Activated CD4-positive, alpha-beta memory T cell treated with anti-CD3 and anti-CD28 coated beads for 36 hours (primary cell): Measurements from ENCODE around the gene SP3. TPM values are rescaled to one million over a fixed set of nuclear protein-coding genes. Genes with fewer than 3 reads are reported as not detected.
"Not testable (repeated sequence)": the region's sequence is repeated elsewhere in the genome, so short reads cannot be mapped to it uniquely, and the experiment has no call there.

Experiments used
- CTCF ChIA-PET: fragments of 350-600 bp; sonication (Branson Sonifier 250); formaldehyde crosslinking; loops from one replicate; lab custom pipeline; 2021; ENCODE audit warnings: antibody characterized with exemption, inconsistent platforms; lab: Charles Lee
- POLR2A ChIA-PET: fragments of 350-600 bp; sonication (Branson Sonifier 250); formaldehyde crosslinking; loops from one replicate; lab custom pipeline; 2021; ENCODE audit warnings: antibody characterized with exemption; lab: Charles Lee
- DNase-seq: peaks from one replicate; pipeline ENCODE4 v3.0.0-alpha.2; 2020
- H3K27ac Mint-ChIP-seq: one replicate; pipeline ENCODE4 v1.8.0; 2021; ENCODE audit warnings: mixed read lengths
- H3K27me3 Mint-ChIP-seq: one replicate; pipeline ENCODE4 v1.8.0; 2021; ENCODE audit warnings: mixed read lengths
- H3K36me3 Mint-ChIP-seq: one replicate; pipeline ENCODE4 v1.8.0; 2021; ENCODE audit warnings: mixed read lengths
- H3K4me1 Mint-ChIP-seq: one replicate; pipeline ENCODE4 v1.8.0; 2021; ENCODE audit warnings: low read depth, mixed read lengths
- H3K4me3 Mint-ChIP-seq: one replicate; pipeline ENCODE4 v1.8.0; 2021; ENCODE audit warnings: mild to moderate bottlenecking, mixed read lengths
- H3K9me3 Mint-ChIP-seq: one replicate; pipeline ENCODE4 v1.8.0; 2021; ENCODE audit warnings: mixed read lengths
- intact Hi-C: fragments of 100-400 bp; cut with micrococcal nuclease; formaldehyde crosslinking; loops from one replicate; pipeline ENCODE4 v1.15.1; 2023
- total RNA-seq, 2 experiments: library from RNA; stranded (reverse); gene quantifications; one replicate each; pipeline ENCODE4 v1.2.3, GENCODE V29; 2021

The SP3 gene
- total RNA-seq, 2 experiments from 2014 or later, result 79.9 to 90.1 TPM

DNA sequence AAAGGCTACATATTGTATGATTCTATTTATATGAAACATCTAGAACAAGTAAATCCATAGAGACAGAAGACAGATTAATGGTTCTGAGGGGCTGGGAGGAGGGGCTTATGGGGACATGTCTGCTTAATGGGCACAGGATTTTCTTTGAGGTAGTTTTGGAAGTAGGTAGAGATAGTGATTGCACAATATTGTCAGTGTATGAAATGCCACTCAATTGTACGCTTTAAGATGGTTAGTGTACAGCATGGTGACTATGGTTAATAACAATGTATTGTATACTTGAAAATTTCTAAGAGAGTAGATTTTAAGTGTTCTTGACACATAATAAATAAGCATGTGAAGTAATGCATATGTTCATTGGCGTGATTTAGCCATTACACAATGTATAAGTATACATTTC lies 68.4 kb downstream of the SP3 start:
- no peak for DNase-seq
- H3K4me1 Mint-ChIP-seq, result peaks cover 34% of the 10 kb centered on the region
- peaks cover 3% of the 10 kb centered on the region for H3K27me3 Mint-ChIP-seq
- H3K27ac Mint-ChIP-seq, result no peak overlapping the region
- H3K9me3 Mint-ChIP-seq, result no peaks in the 10 kb centered on the region
- peaks cover 1% of the 10 kb centered on the region for H3K36me3 Mint-ChIP-seq
- ChIA-PET POLR2A (no interaction called here), CTCF (no interaction called here)
- intact Hi-C loops, result loop anchor here (5.0 to 10.0 kb wide), 4 partner anchors 46 to 448 kb away; partner anchors contain the start of gene OLA1
- H3K4me3 Mint-ChIP-seq, result no peak overlapping the region

DNA sequence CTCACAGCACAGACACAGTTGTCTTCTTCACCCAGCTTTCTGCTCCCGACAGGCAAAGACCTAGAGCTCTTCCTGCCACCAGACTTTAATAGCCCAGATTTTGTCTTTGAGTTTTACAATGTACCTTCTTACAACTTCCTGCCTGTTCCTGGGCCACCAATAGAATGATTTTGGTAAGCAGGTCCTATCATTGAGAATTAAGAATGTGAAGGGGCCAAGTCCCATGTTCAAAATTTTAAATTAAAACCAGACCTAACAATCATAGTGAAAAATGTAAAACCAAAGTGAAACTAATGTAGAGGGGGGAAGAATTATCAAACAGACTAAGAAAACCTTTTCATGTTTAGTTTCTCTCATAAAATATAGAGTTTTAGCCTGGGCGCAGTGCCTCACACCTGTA lies 72.8 kb downstream of the SP3 start:
- Mint-ChIP-seq H3K4me1 (peaks cover 15% of the 10 kb centered on the region), H3K27me3 (peaks cover 7% of the 10 kb centered on the region), H3K36me3 (peaks cover 7% of the 10 kb centered on the region), H3K9me3 (peaks cover 26% of the 10 kb centered on the region), H3K4me3 (no peak overlapping the region), H3K27ac (no peak overlapping the region)
- ChIA-PET POLR2A (no interaction called here), CTCF (no interaction called here)
- DNase-seq, result no peak
- intact Hi-C loops, result loop anchor here (10.0 kb wide), 2 partner anchors 152 to 452 kb away; no protein-coding TSS in a partner anchor

DNA sequence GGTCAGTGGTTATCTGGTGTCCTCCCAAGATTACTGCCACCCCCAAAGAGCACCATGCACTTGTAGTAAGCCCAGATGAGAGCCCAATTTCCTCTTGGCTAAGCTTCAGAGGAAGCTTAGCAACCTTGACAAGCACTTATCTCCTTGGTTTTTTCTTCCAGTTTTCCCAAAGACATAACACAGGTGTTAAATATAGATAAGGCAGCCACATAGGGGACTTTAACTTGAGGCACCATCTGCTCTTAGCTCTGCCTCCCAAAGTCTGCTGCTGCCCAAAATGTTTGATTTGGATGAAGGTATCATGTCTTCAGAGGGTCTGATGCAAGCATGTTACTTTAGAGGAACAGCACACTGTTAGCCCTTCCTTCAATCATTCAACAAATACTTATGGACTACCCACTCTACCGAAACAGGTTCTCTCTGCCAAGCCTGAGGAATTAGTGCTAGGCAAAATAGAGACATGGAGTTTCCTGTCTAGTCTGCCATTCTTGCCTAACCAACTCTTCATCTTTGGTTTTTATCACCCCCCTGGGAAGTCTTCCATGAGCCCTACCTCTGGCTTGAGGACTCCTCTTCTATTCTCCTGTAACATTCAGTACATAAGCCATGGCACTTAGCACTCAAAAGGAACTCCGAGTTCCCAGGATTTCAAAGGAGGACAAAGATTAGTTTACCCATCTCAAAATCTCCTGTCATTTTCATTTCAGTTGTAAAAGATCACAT lies 73.7 kb downstream of the SP3 start:
- no peak for DNase-seq
- CTCF ChIA-PET, result no interaction called here
- Mint-ChIP-seq H3K27me3 (peaks cover 7% of the 10 kb centered on the region), H3K27ac (no peak overlapping the region), H3K4me3 (no peak overlapping the region), H3K36me3 (peaks cover 7% of the 10 kb centered on the region), H3K4me1 (peaks cover 15% of the 10 kb centered on the region), H3K9me3 (peaks cover 26% of the 10 kb centered on the region)
- POLR2A ChIA-PET, result no interaction called here
- intact Hi-C loops, result loop anchor here (10.0 kb wide), 2 partner anchors 153 to 453 kb away; no protein-coding TSS in a partner anchor

DNA sequence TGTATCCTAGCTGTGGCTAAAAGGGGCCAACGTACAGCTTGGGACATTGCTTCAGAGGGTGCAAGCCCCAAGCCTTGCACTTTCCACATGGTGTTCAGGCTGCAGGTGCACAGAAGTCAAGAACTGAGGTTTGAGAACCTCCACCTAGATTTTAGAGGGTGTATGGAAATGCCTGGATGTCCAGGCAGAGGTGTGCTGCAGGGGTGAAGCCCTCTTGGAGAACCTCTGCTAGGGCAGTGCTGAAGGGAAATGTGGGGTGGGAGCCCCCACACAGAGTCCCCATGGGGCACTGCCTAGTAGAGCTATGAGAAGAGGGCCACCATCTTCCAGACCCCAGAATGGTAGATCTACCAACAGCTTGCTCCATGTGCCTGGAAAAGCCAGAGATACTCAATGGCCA lies 75.7 kb downstream of the SP3 start:
- CTCF ChIA-PET, result interaction anchor here (0.6 kb wide), 1 partner anchor 16 kb away, joined by 4 read pairs; no protein-coding TSS in a partner anchor
- H3K27ac Mint-ChIP-seq, POLR2A ChIA-PET, intact Hi-C loops, H3K4me3 Mint-ChIP-seq, H3K36me3 Mint-ChIP-seq, DNase-seq: not testable (repeated sequence)
- Mint-ChIP-seq H3K27me3 (peaks cover 11% of the 10 kb centered on the region), H3K9me3 (peaks cover 26% of the 10 kb centered on the region), H3K4me1 (peaks cover 16% of the 10 kb centered on the region)

DNA sequence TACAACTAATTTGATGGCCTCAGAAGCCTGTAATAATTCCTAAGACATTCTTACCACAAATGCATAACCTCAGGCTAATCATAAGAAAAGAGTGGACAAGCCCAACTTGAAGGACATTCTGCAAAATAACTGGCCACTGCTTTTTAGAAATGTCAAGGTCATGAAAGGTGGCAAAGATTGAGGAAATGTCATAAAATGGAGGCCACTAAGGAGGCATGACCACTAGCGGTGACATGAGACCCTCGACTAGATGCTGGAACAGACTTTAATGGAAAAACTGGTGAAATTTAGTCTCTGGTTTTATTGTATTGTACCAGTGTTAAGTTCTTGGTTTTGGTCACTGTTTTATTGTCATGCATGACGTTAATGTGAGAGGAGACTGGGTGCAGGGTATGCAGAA lies 78.6 kb downstream of the SP3 start:
- Mint-ChIP-seq H3K27ac (no peak overlapping the region), H3K27me3 (peaks cover 8% of the 10 kb centered on the region), H3K4me3 (no peak overlapping the region), H3K9me3 (peaks cover 26% of the 10 kb centered on the region), H3K36me3 (peaks cover 7% of the 10 kb centered on the region), H3K4me1 (peaks cover 5% of the 10 kb centered on the region)
- no peak for DNase-seq
- ChIA-PET POLR2A (no interaction called here), CTCF (no interaction called here)
- intact Hi-C loops, result no loop called here

DNA sequence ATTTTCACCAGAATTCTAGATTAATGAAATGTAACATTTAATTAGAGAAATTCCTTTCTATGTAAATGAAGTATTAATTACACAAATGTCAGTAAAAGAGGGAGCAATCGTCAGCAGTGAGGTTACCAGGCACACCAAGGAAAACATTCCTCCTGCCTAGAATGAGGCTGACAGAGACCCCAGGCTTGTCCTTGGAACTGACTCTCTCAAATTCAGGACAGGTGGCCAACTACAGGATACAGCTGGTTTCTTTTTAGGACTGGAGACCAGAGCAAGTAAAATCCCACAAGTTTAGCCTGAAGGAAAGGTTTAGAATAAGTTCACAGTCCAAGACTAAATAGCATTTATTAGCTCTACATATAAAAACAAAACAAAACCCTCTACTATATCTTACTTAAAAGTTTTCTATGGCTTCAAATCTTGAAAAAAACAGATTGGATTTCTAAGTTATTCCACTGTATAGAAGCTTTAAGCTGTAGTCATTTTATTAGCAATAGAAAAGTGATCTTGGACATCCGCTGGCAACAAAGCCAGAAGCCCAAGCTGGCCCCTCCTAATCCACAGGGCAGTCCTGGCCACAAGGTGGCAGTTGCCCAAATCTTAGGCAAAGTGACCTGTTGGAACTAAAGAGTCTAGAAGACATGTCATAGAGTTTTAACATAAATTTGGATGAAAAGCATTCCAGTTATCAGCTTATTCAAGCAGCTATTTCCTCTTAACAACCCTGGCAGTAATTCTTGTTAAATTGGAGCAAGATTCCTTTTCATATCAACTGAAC lies 81.0 kb downstream of the SP3 start:
- ChIA-PET CTCF (interaction anchor here (0.5 to 1.6 kb wide), 5 partner anchors 17 to 457 kb away, joined by 3 to 12 read pairs (median 4); no protein-coding TSS in a partner anchor), POLR2A (no interaction called here)
- Mint-ChIP-seq H3K9me3 (peaks cover 10% of the 10 kb centered on the region), H3K27ac (no peak overlapping the region), H3K36me3 (peaks cover 5% of the 10 kb centered on the region), H3K4me3 (no peak overlapping the region), H3K4me1 (peaks cover 3% of the 10 kb centered on the region), H3K27me3 (peaks cover 8% of the 10 kb centered on the region)
- intact Hi-C loops, result no loop called here
- DNase-seq, result peak; percentile 41

DNA sequence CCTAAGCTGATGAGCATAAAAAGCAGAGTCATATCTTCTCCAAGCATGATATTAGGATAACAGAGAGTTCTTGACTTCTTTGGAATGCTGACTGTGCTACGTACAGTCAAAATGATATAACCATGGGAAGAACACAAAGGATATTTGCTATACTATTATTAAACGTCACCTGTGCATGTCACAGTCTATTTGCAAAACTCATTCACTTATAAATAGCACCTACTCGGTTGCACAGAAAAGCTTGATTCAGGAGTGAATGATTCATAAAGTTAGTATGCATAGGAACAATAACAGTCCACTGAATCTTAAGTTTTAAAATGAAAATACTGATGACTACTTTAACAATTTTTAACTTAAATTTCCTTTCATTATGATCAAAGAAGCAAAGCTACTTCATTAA lies 83.3 kb downstream of the SP3 start:
- Mint-ChIP-seq H3K9me3 (no peaks in the 10 kb centered on the region), H3K27ac (no peak overlapping the region), H3K36me3 (no peaks in the 10 kb centered on the region), H3K4me1 (peaks cover 3% of the 10 kb centered on the region), H3K4me3 (no peak overlapping the region), H3K27me3 (peaks cover 8% of the 10 kb centered on the region)
- CTCF ChIA-PET, result interaction anchor here (0.7 kb wide), 1 partner anchor 1302 kb away, joined by 4 read pairs; no protein-coding TSS in a partner anchor
- POLR2A ChIA-PET, result no interaction called here
- intact Hi-C loops, result no loop called here
- no peak for DNase-seq

DNA sequence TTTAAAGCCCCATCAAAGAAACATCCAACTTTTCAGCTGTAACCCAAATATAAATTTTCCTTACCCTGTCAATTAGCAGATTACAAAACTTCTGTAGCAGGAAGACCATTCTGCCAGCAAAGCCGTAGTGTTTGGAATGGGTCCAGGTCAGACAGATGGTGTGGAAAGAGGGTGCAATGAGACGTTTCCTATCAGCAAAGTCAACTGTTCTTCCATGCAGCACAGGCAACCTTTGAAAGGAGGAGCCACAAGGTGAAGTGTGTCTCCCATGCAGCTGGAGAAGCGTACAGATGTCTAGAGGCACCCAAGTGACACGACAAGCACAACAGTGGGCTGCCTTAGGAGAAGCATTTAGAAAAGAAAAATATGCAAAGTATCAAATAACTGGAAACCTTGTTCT lies 83.7 kb downstream of the SP3 start:
- POLR2A ChIA-PET, result no interaction called here
- no peak overlapping the region for H3K4me3 Mint-ChIP-seq
- no peak overlapping the region for H3K27ac Mint-ChIP-seq
- no peaks in the 10 kb centered on the region for H3K9me3 Mint-ChIP-seq
- intact Hi-C loops, result no loop called here
- peaks cover 3% of the 10 kb centered on the region for H3K4me1 Mint-ChIP-seq
- no peak for DNase-seq
- no peaks in the 10 kb centered on the region for H3K36me3 Mint-ChIP-seq
- CTCF ChIA-PET, result no interaction called here
- H3K27me3 Mint-ChIP-seq, result peaks cover 8% of the 10 kb centered on the region

DNA sequence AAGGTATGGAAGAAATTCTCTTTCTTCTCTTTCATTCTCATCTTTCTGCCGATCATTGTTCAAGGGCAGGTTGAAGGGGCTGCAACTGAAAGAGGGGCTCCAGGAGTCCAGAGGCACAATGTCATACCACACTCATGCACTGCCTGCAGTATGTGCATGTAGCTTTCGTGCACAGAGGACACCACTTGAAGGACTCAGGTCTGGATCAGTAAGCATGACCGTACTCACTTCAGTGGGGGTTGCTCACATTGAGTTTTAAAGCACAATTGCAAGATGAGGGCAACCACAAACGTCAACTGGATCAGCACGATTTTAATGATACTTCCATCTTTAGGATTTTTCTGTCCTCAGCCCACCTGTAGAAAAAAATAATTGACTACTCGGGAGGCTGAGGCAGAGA lies 84.6 kb downstream of the SP3 start:
- ChIA-PET CTCF (no interaction called here), POLR2A (no interaction called here)
- H3K4me1 Mint-ChIP-seq, result peaks cover 3% of the 10 kb centered on the region
- DNase-seq, result no peak
- peaks cover 8% of the 10 kb centered on the region for H3K27me3 Mint-ChIP-seq
- H3K36me3 Mint-ChIP-seq, result no peaks in the 10 kb centered on the region
- intact Hi-C loops, result no loop called here
- no peak overlapping the region for H3K4me3 Mint-ChIP-seq
- no peak overlapping the region for H3K27ac Mint-ChIP-seq
- H3K9me3 Mint-ChIP-seq, result no peaks in the 10 kb centered on the region

DNA sequence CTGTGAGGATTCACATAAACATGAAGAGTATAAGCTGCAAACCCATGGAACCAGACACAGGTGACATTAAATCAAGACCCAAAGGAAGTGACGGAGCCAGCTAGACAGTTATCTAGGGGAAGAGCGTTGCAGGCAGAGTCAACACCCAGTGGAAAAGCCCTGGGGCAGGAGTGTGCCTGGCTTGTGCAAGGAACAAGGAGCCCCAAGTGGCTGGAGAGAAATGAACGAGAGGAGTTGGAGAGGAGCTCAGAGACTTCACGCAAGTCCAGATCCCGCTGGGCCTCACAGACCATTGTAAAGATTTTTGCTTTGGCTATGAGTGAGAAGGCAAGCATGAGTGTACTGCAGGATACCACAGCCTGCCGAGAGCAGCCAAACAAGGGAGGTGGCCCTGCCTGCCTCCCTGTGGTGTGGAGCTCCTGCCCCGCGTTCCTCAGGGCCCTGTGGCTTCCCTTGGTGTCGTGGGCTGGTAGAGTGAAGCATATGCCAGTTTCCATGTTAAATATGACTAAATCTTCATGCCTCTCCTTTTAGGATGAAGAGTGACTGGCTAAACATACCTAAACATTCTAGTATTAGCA lies 88.2 kb downstream of the SP3 start:
- intact Hi-C loops, result no loop called here
- ChIA-PET CTCF (interaction anchor here (0.7 kb wide), 1 partner anchor 323 kb away, joined by 3 read pairs; no protein-coding TSS in a partner anchor), POLR2A (no interaction called here)
- H3K36me3 Mint-ChIP-seq, result no peaks in the 10 kb centered on the region
- H3K4me3 Mint-ChIP-seq, result no peak overlapping the region
- no peaks in the 10 kb centered on the region for H3K9me3 Mint-ChIP-seq
- peaks cover 2% of the 10 kb centered on the region for H3K27me3 Mint-ChIP-seq
- no peak overlapping the region for H3K27ac Mint-ChIP-seq
- H3K4me1 Mint-ChIP-seq, result no peaks in the 10 kb centered on the region
- DNase-seq, result no peak

DNA sequence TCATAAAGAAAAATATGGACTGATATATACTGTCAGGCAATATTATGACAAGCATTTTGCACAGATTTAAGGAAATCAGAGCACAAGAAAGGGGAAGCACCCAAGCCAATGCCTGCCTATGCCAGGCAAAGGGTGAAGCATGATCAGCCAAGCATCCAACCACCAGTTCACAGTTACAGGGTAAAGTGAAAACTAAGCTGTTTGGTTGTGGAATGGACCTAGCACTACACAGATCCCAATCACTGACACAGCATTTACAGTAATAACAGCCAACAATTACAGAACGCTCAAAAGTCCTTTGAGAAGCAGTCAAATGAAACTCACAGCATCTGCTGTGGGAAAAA lies 90.3 kb downstream of the SP3 start:
- intact Hi-C loops, result no loop called here
- Mint-ChIP-seq H3K27me3 (no peaks in the 10 kb centered on the region), H3K36me3 (no peaks in the 10 kb centered on the region), H3K9me3 (no peaks in the 10 kb centered on the region), H3K27ac (no peak overlapping the region), H3K4me1 (no peaks in the 10 kb centered on the region), H3K4me3 (no peak overlapping the region)
- DNase-seq, result no peak
- ChIA-PET POLR2A (no interaction called here), CTCF (interaction anchor here (0.6 kb wide), 1 partner anchor 12 kb away, joined by 3 read pairs; no protein-coding TSS in a partner anchor)
